Neutrophil (primary cell): ENCODE measurements around the gene SEMG2.

Source experiments
- H3K27ac ChIP-seq: fragments of 200-600 bp; sonication (generic); 2 replicates; pipeline ENCODE4 v1.5.1; 2016; ENCODE audit warnings: mild to moderate bottlenecking, moderate library complexity
- H3K27me3 ChIP-seq: fragments of 200-600 bp; sonication (generic); 2 replicates; pipeline ENCODE4 v1.6.0; 2016; ENCODE audit warnings: mild to moderate bottlenecking
- H3K36me3 ChIP-seq: fragments of 200-600 bp; sonication (generic); 2 replicates; pipeline ENCODE4 v1.5.1; 2017
- H3K4me1 ChIP-seq, 2 experiments: fragments of 200-600 bp in 1 of 2; sonication (generic) in 1 of 2; 1 replicate in 1 of 2; 2 replicates in 1 of 2; pipeline versions ENCODE4 v1.5.1 to v1.6.1; 2013 to 2016; ENCODE audit warnings: low read depth in 1 of 2, low read length in 1 of 2, mild to moderate bottlenecking in 1 of 2, moderate library complexity in 1 of 2; ENCODE audit not compliant: control insufficient read depth in 1 of 2, insufficient read depth in 1 of 2
- H3K4me3 ChIP-seq, 2 experiments: fragments of 200-600 bp in 1 of 2; sonication (generic) in 1 of 2; 1 replicate in 1 of 2; 2 replicates in 1 of 2; pipeline ENCODE4 v1.5.1; 2013 to 2016; ENCODE audit warnings: low read depth in 1 of 2, low read length in 1 of 2, mild to moderate bottlenecking in 1 of 2, moderate library complexity in 1 of 2
- H3K9me3 ChIP-seq: fragments of 200-600 bp; sonication (generic); 2 replicates; pipeline ENCODE4 v1.5.1; 2016
- TF ChIP-seq, protein P1 (sequence below): fragments of 200-600 bp; sonication (generic); IDR thresholded peaks from 2 replicates; pipeline ENCODE4 v1.5.1; 2016; ENCODE audit warnings: antibody characterized with exemption

SEMG2 gene, protein sequence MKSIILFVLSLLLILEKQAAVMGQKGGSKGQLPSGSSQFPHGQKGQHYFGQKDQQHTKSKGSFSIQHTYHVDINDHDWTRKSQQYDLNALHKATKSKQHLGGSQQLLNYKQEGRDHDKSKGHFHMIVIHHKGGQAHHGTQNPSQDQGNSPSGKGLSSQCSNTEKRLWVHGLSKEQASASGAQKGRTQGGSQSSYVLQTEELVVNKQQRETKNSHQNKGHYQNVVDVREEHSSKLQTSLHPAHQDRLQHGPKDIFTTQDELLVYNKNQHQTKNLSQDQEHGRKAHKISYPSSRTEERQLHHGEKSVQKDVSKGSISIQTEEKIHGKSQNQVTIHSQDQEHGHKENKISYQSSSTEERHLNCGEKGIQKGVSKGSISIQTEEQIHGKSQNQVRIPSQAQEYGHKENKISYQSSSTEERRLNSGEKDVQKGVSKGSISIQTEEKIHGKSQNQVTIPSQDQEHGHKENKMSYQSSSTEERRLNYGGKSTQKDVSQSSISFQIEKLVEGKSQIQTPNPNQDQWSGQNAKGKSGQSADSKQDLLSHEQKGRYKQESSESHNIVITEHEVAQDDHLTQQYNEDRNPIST

DNA sequence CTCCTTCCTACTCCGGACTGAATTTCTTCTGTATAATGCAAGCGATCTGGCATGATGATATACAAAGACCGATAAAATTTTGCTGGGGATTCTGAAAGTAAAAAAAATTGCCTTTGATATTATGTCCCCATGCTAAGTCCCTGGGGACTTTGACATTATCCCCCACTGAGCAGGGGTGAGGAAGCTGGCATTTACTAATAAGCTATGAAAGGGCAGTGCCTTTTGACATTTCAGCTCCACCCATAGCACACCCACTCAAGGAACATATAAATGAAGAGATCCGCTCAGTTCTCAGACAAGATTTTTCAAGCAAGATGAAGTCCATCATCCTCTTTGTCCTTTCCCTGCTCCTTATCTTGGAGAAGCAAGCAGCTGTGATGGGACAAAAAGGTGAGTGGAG is at the start of gene SEMG2:
TSS of gene SEMG2 (plus strand) at position 298 of the 400 bp plus-strand sequence. CDS start at position 315, 17 bp downstream.
- peaks cover 65% of the 10 kb centered on the region for H3K27me3 ChIP-seq
- no peak within 1 kb of the TSS for H3K27ac ChIP-seq
- H3K4me3 ChIP-seq = no peak within 1 kb of the TSS
- no peaks in the 10 kb centered on the region for H3K9me3 ChIP-seq
- no peaks in the 10 kb centered on the region for H3K4me1 ChIP-seq
- TF ChIP-seq, protein P1, sequence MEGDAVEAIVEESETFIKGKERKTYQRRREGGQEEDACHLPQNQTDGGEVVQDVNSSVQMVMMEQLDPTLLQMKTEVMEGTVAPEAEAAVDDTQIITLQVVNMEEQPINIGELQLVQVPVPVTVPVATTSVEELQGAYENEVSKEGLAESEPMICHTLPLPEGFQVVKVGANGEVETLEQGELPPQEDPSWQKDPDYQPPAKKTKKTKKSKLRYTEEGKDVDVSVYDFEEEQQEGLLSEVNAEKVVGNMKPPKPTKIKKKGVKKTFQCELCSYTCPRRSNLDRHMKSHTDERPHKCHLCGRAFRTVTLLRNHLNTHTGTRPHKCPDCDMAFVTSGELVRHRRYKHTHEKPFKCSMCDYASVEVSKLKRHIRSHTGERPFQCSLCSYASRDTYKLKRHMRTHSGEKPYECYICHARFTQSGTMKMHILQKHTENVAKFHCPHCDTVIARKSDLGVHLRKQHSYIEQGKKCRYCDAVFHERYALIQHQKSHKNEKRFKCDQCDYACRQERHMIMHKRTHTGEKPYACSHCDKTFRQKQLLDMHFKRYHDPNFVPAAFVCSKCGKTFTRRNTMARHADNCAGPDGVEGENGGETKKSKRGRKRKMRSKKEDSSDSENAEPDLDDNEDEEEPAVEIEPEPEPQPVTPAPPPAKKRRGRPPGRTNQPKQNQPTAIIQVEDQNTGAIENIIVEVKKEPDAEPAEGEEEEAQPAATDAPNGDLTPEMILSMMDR = no peak
- H3K36me3 ChIP-seq = no peaks in the 10 kb centered on the region

DNA sequence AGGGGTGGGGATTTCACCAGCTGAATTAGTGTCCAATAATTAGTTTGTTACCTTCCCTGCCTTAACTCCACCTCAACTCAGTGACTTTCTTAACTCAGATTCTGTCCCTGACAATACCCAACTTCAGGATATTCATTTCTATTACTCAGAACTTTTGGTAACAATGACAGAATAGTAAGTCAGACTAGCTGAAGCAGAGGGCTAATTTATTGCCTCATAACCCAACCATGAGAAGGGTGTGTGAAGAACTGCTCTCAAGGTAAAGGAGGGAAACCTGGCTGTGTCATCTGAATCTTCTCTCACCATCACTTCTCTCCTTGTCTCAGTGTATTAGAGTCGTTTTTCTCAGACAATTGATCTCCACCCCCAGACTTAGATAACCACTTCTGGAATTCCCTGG is 47.7 kb upstream of the SEMG2 start:
- Histone ChIP-seq H3K4me1 (peaks cover 54 to 55% of the 10 kb centered on the region in 2 experiments), H3K27ac (peak overlapping the region; percentile 99), H3K9me3 (no peaks in the 10 kb centered on the region), H3K36me3 (no peaks in the 10 kb centered on the region), H3K27me3 (no peaks in the 10 kb centered on the region), H3K4me3 (no peak overlapping the region)
- TF ChIP-seq, protein P1 = no peak

DNA sequence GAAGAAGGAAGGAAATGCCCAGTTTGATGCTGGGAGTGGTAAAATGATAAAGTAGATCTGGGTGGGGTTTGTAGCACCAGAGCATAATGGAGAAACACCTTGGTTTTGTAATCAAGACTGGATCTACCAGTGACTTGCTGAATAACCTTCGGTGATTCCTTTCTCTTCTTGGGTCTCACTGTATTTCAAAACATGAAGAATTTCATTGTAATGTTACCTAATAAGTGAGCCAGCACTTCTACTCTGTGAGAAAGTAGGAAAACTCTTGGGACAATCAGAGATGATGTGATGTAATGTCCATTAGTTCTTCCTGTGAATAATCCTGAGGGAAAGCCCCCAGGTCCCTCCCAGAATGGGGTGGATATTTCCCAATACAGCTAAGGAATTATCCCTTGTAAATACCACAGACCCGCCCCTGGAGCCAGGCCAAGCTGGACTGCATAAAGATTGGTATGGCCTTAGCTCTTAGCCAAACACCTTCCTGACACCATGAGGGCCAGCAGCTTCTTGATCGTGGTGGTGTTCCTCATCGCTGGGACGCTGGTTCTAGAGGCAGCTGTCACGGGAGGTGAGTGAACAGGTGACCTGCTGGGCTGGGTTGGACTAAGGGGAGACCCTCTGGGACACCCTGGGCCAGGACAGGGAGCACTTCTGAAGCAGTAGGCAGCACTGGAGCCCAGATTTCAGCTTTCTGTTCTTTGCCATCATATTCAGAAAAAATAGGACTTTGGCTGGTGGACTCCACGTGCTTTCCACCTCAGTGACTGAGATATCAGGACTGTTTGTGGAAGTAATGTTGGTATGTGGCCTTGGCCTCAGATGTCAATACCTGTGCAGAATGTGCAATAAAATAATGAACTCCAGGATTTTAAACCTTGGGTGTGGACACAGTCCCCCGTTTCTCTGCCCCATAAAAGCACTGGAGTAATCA is 46.5 kb upstream of the SEMG2 start, which contains the start of gene PI3:
TSS of gene PI3 (plus strand) at position 469 of the 931 bp plus-strand sequence. CDS start at position 490, 21 bp downstream.
- Histone ChIP-seq H3K4me3 (peak within 1 kb of the TSS in 1 of 2 experiments; percentile 8), H3K9me3 (no peaks in the 10 kb centered on the region), H3K27ac (peak within 1 kb of the TSS; percentile 99), H3K4me1 (peaks cover 65 to 67% of the 10 kb centered on the region in 2 experiments), H3K36me3 (no peaks in the 10 kb centered on the region), H3K27me3 (no peaks in the 10 kb centered on the region)
- TF ChIP-seq, protein P1 = no peak

DNA sequence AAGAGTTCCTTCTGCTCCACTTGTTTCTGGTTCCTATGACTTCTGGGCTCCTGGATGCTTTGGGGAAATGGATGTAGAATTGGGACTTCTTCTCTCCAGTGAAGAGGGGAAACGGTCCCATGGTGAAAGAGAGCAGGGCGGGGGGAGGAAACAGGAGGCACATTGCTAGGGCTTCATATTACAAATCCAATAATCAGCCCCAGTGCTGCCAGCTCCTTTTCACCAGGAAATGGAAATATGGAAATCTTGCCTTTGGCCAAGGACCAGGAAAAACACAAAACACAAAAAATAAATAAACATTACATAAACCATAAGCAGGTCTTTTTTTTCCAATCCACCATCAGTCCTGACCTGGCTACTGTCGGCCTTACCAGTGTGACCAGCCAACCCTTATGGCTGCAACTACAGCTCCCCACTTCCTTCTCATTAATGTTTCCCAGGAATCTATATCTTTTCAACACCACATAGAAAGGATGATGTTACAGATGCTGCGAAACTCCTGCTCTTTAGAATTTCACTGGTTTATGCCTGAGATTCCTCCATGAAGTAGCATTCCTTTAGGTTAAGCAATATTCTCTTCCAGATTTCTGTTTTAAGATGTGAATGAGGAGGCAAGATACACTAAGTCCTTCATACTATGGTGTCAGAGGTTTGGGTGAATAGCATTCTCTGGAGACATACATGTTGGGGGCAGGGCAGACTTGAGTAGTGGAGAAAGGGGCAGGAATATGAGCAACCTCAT is 44.5 kb upstream of the SEMG2 start:
- H3K4me3 ChIP-seq = no peak overlapping the region
- TF ChIP-seq, protein P1 = no peak
- no peaks in the 10 kb centered on the region for H3K36me3 ChIP-seq
- no peaks in the 10 kb centered on the region for H3K27me3 ChIP-seq
- H3K9me3 ChIP-seq = no peaks in the 10 kb centered on the region
- H3K27ac ChIP-seq = peak overlapping the region; percentile 99
- H3K4me1 ChIP-seq = peaks cover 78 to 84% of the 10 kb centered on the region in 2 experiments

DNA sequence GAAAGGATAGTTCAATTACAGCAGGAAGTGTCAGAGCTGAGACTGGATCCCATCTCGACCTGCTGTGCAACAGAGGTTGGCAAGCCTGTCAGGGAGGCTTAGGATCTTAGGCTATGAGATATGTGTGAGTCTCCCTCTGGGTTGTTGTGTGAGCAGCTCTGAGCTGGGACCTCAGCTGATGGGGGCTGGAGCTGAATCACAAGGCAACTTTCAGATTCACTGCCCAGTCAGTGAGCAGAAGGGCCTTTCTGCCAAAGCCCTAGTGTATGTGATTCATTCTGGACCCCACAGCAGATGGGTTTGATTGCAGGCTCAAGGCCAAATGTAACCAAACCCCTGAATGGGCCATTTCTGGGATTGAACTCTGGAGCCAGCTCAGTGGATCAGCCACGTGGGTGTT is 42.0 kb upstream of the SEMG2 start:
- H3K27ac ChIP-seq = peak overlapping the region; percentile 99
- no peaks in the 10 kb centered on the region for H3K9me3 ChIP-seq
- peaks cover 91 to 97% of the 10 kb centered on the region in 2 experiments for H3K4me1 ChIP-seq
- TF ChIP-seq, protein P1 = no peak
- no peaks in the 10 kb centered on the region for H3K27me3 ChIP-seq
- H3K4me3 ChIP-seq = peak overlapping the region; percentile 63 to 69
- H3K36me3 ChIP-seq = peaks cover 5% of the 10 kb centered on the region
